ENCODE measurements around the gene UNC80. TPM values are rescaled to one million over a fixed set of nuclear protein-coding genes. Genes with fewer than 3 reads are reported as not detected.

Gene UNC80
- polyA plus RNA-seq, 1 donor (not counting 4 experiments of a cell fraction or from before 2014, with no cell fraction given) = 0.13 TPM

DNA sequence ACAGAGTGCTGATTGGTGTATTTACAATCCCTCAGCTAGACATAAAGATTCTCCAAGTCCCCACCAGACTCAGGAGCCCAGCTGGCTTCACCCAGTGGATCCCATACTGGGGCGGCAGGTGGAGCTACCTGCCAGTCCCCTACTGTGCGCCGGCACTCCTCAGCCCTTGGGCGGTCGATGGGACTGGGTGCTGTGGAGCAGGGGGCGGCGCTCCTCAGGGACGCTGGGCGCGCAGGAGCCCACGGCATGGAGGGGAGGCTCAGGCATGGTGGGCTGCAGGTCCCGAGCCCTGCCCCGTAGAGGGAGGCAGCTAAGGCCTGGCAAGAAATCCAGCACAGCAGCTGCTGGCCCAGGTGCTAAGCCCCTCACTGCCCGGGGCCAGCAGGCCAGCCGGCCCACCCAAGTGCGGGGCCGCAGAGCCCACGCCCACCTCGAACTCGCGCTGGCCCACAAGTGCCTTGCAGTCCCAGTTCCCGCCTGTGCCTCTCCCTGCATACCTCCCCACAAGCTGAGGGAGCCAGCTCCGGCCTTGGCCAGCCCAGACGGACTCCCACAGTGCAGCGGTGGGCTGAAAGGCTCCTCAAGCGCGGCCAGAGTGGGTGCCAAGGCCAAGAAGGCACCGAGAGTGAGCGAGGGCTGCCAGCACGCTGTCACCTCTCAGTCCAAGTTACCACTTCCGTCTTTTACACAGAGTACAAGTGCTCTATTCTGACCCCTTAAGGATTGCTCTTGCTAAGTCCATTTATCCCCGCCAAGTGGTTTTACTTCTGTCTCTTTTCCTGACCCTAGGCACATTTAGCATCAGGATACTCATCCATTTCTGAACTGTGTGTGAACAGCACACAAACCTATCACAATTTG lies 229.1 kb downstream of the UNC80 start:
- Histone ChIP-seq H3K36me3 (ENCODE audit: control insufficient read depth in 2 of 2, extremely low read depth in 1 of 2, insufficient read depth in 2 of 2, low read length in 2 of 2) (peaks cover 0 to 2% of the 10 kb centered on the region in 2 experiments), H4K20me1 (ENCODE audit: control insufficient read depth, extremely low read depth, insufficient read depth, low read length) (no peaks in the 10 kb centered on the region), H3K9me3 (ENCODE audit: control insufficient read depth, low read depth, low read length) (no peaks in the 10 kb centered on the region), H2AFZ (ENCODE audit: control insufficient read depth, low read length) (no peak overlapping the region), H3K9ac (ENCODE audit: control insufficient read depth, extremely low read depth, insufficient read depth, low read length) (no peak overlapping the region), H3K4me2 (ENCODE audit: control insufficient read depth, extremely low read depth, insufficient read depth, low read depth, low read length) (no peak overlapping the region), H3K4me1 (ENCODE audit: control insufficient read depth, extremely low read depth, insufficient read depth, low read length) (peaks cover 24% of the 10 kb centered on the region), H3K27ac (ENCODE audit: control insufficient read depth, insufficient read depth, low read length) (no peak overlapping the region), H3K9me1 (ENCODE audit: control insufficient read depth, extremely low read depth, insufficient read depth, low read length) (no peaks in the 10 kb centered on the region), H3K79me2 (ENCODE audit: control insufficient read depth, insufficient read depth, low read length) (peaks cover 33% of the 10 kb centered on the region), H3K4me3 (ENCODE audit: control insufficient read depth in 2 of 3, extremely low read depth in 1 of 3, insufficient read depth in 2 of 3, low read depth in 1 of 3, low read length in 3 of 3) (no peak overlapping the region), H3K27me3 (ENCODE audit: control insufficient read depth, extremely low read depth, insufficient read depth, low read length) (no peaks in the 10 kb centered on the region)
- no peak for FAIRE-seq
- dilution Hi-C loops (cut with MboI; ENCODE audit: extremely low pct_ligation_motif_present, low sequenced_read_pairs) = no loop called here
- no peak for DNase-seq (ENCODE audit: low read depth, low spot score)
- TF ChIP-seq EZH2 (IDR thresholded peaks at IDR 0.05; ENCODE audit: low read length) = no peak
- TF ChIP-seq, protein P1, sequence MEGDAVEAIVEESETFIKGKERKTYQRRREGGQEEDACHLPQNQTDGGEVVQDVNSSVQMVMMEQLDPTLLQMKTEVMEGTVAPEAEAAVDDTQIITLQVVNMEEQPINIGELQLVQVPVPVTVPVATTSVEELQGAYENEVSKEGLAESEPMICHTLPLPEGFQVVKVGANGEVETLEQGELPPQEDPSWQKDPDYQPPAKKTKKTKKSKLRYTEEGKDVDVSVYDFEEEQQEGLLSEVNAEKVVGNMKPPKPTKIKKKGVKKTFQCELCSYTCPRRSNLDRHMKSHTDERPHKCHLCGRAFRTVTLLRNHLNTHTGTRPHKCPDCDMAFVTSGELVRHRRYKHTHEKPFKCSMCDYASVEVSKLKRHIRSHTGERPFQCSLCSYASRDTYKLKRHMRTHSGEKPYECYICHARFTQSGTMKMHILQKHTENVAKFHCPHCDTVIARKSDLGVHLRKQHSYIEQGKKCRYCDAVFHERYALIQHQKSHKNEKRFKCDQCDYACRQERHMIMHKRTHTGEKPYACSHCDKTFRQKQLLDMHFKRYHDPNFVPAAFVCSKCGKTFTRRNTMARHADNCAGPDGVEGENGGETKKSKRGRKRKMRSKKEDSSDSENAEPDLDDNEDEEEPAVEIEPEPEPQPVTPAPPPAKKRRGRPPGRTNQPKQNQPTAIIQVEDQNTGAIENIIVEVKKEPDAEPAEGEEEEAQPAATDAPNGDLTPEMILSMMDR (optimal IDR thresholded peaks at IDR 0.05 in 1 of 3, IDR thresholded peaks at IDR 0.05 in 1 of 3, conservative IDR thresholded peaks at IDR 0.05 in 1 of 3; ENCODE audit: extremely low read depth in 1 of 3, insufficient read depth in 2 of 3, low read length in 3 of 3) = no peak

DNA sequence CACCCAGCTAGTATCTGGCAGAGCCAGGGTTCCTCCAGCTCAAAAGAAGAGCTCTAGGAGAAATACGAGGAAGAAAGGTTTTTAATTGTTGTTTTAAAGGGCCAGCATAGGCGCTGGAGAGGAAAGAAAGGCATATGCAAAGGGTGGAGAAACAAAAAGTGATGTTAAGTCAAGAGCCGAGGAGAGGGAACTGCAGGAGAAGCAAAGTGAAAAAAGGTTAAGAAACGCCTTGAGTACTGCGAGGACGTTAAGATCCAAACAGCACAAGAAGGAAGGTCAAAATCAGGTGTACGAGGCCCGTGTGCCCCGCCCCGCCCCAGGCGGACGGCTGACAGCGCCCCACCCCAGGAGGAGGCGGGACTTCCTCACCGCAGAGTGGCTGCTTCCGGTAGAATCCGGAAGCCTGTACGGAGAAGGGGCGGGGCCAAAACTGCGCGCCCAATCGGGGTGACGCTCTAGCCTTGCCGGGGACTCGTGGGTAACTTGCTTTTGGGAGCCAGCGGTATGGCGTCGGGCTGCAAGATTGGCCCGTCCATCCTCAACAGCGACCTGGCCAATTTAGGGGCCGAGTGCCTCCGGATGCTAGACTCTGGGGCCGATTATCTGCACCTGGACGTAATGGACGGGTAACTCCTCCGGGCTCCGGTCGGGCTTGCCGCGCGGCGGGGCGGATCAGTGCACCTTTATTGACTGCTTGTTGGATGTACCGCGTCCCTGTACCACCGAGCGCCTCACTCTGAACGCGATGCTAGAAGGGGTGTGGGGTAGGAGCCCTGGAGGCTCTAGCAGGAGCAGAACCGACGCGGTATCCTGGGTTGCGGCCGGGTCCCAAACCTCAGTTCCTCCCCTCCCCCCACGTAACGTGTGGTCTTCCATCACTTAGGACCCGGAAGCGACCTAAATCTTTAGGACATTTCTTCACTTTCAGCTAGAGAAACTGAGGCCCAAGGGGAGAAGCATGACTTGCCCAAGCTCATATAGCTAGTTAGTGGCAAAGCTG lies 230.8 kb downstream of the UNC80 start, which contains the start of gene RPE:
TSS of gene RPE (plus strand) at position 481 of the 1,000 bp plus-strand sequence. CDS start at position 505, 24 bp downstream.
- H4K20me1 ChIP-seq (ENCODE audit: control insufficient read depth, extremely low read depth, insufficient read depth, low read length) = no peaks in the 10 kb centered on the region
- H3K4me2 ChIP-seq (ENCODE audit: control insufficient read depth, extremely low read depth, insufficient read depth, low read depth, low read length) = peak within 1 kb of the TSS; percentile 98
- no peak for TF ChIP-seq EZH2 (IDR thresholded peaks at IDR 0.05; ENCODE audit: low read length)
- TF ChIP-seq, protein P1 (optimal IDR thresholded peaks at IDR 0.05 in 1 of 3, IDR thresholded peaks at IDR 0.05 in 1 of 3, conservative IDR thresholded peaks at IDR 0.05 in 1 of 3; ENCODE audit: extremely low read depth in 1 of 3, insufficient read depth in 2 of 3, low read length in 3 of 3) = no peak
- H3K27ac ChIP-seq (ENCODE audit: control insufficient read depth, insufficient read depth, low read length) = peak within 1 kb of the TSS; percentile 78
- peaks cover 51% of the 10 kb centered on the region for H3K79me2 ChIP-seq (ENCODE audit: control insufficient read depth, insufficient read depth, low read length)
- peak within 1 kb of the TSS; percentile 90 for H3K9ac ChIP-seq (ENCODE audit: control insufficient read depth, extremely low read depth, insufficient read depth, low read length)
- peak within 1 kb of the TSS; percentile 98 for H2AFZ ChIP-seq (ENCODE audit: control insufficient read depth, low read length)
- peak; percentile 35 for DNase-seq (ENCODE audit: low read depth, low spot score)
- no peaks in the 10 kb centered on the region for H3K27me3 ChIP-seq (ENCODE audit: control insufficient read depth, extremely low read depth, insufficient read depth, low read length)
- H3K9me1 ChIP-seq (ENCODE audit: control insufficient read depth, extremely low read depth, insufficient read depth, low read length) = no peaks in the 10 kb centered on the region
- H3K9me3 ChIP-seq (ENCODE audit: control insufficient read depth, low read depth, low read length) = no peaks in the 10 kb centered on the region
- peak; percentile 72 for FAIRE-seq
- H3K36me3 ChIP-seq (ENCODE audit: control insufficient read depth in 2 of 2, extremely low read depth in 1 of 2, insufficient read depth in 2 of 2, low read length in 2 of 2) = peaks cover 0 to 2% of the 10 kb centered on the region in 2 experiments
- H3K4me3 ChIP-seq (ENCODE audit: control insufficient read depth in 2 of 3, extremely low read depth in 1 of 3, insufficient read depth in 2 of 3, low read depth in 1 of 3, low read length in 3 of 3) = peak within 1 kb of the TSS; percentile 77 to 89 (median 78)
- dilution Hi-C loops (cut with MboI; ENCODE audit: extremely low pct_ligation_motif_present, low sequenced_read_pairs) = no loop called here
- H3K4me1 ChIP-seq (ENCODE audit: control insufficient read depth, extremely low read depth, insufficient read depth, low read length) = peaks cover 24% of the 10 kb centered on the region

Data from keratinocyte (primary cell).